Measurements from ENCODE around the gene TGFBR3.

The TGFBR3 gene

GRCh38 chr1:91777630-91778300 lies 108.2 kb downstream of the TGFBR3 start:
- DNase-seq (ENCODE audit: low read depth) = no peak

GRCh38 chr1:91777196-91777595 lies 108.8 kb downstream of the TGFBR3 start:
- DNase-seq (ENCODE audit: low read depth) = no peak

- DNase-seq (ENCODE audit: low read depth) = no peak
These were observed 109.7 kb downstream of the TGFBR3 start for GRCh38 chr1:91776068-91776794.

GRCh38 chr1:91775227-91775626 lies 110.7 kb downstream of the TGFBR3 start:
- no peak for DNase-seq (ENCODE audit: low read depth)

GRCh38 chr1:91774520-91775203 lies 111.3 kb downstream of the TGFBR3 start:
- DNase-seq (ENCODE audit: low read depth) = no peak

GRCh38 chr1:91771717-91772116 lies 114.2 kb downstream of the TGFBR3 start:
- no peak for DNase-seq (ENCODE audit: low read depth)

GRCh38 chr1:91770667-91771268 lies 115.2 kb downstream of the TGFBR3 start:
- DNase-seq (ENCODE audit: low read depth) = no peak

- DNase-seq (ENCODE audit: low read depth) = no peak
These were observed 116.2 kb downstream of the TGFBR3 start for GRCh38 chr1:91769742-91770141.

GRCh38 chr1:91768786-91769725 lies 116.9 kb downstream of the TGFBR3 start:
- DNase-seq (ENCODE audit: low read depth) = no peak

- DNase-seq (ENCODE audit: low read depth) = no peak
These were observed 117.8 kb downstream of the TGFBR3 start for GRCh38 chr1:91768120-91768519.

- no peak for DNase-seq (ENCODE audit: low read depth)
These were observed 119.1 kb downstream of the TGFBR3 start for GRCh38 chr1:91766883-91767282.

GRCh38 chr1:91765880-91766443 lies 120.0 kb downstream of the TGFBR3 start:
- DNase-seq (ENCODE audit: low read depth) = no peak

GRCh38 chr1:91765293-91765692 lies 120.7 kb downstream of the TGFBR3 start:
- no peak for DNase-seq (ENCODE audit: low read depth)

- no peak for DNase-seq (ENCODE audit: low read depth)
These were observed 121.4 kb downstream of the TGFBR3 start for GRCh38 chr1:91764471-91765115.

GRCh38 chr1:91763252-91763651 lies 122.7 kb downstream of the TGFBR3 start:
- DNase-seq (ENCODE audit: low read depth) = no peak

GRCh38 chr1:91761295-91761721 lies 124.6 kb downstream of the TGFBR3 start:
- no peak for DNase-seq (ENCODE audit: low read depth)

GRCh38 chr1:91760512-91760911 lies 125.4 kb downstream of the TGFBR3 start:
- no peak for DNase-seq (ENCODE audit: low read depth)

GRCh38 chr1:91759076-91759475 lies 126.9 kb downstream of the TGFBR3 start:
- DNase-seq (ENCODE audit: low read depth) = no peak

GRCh38 chr1:91757763-91758460 lies 128.0 kb downstream of the TGFBR3 start:
- no peak for DNase-seq (ENCODE audit: low read depth)

GRCh38 chr1:91755702-91756287 lies 130.2 kb downstream of the TGFBR3 start:
- no peak for DNase-seq (ENCODE audit: low read depth)
